ENCODE measurements around the gene CLTC.
A peak's percentile ranks its signal among the peaks of the same experiment; 100 is the strongest.

Gene CLTC

GRCh38 chr17:59633658-59634359 is 14.1 kb downstream of the CLTC start:
- Histone ChIP-seq H3K9me2 (replicated peaks; ENCODE audit: low read depth, low read length) (no peaks in the 10 kb centered on the region), H3K79me2 (ENCODE audit: insufficient read depth, low read length) (peaks cover 95% of the 10 kb centered on the region), H3K9me3 (ENCODE audit: insufficient read depth, low read depth, low read length) (no peaks in the 10 kb centered on the region), H3K4me3 (ENCODE audit: low read length, poor library complexity, severe bottlenecking) (no peak overlapping the region), H3K36me3 (ENCODE audit: insufficient read depth, low read length) (peaks cover 4% of the 10 kb centered on the region; the same call in 1 of the 2 replicates), H3K27me3 (ENCODE audit: insufficient read depth, low read length, poor library complexity, severe bottlenecking) (no peaks in the 10 kb centered on the region), H2AFZ (ENCODE audit: low read length) (no peak overlapping the region), H4K20me1 (ENCODE audit: insufficient read depth, low read length, poor library complexity, severe bottlenecking) (peaks cover 87% of the 10 kb centered on the region), H3K4me1 (ENCODE audit: insufficient read depth, low read length, poor library complexity, severe bottlenecking) (peaks cover 27% of the 10 kb centered on the region), H3F3A (ENCODE audit: low read depth) (no peaks in the 10 kb centered on the region), H3K4me2 (ENCODE audit: low read depth, low read length, poor library complexity, severe bottlenecking) (peak overlapping the region; percentile 6), H3K9ac (ENCODE audit: low read depth, low read length, poor library complexity, severe bottlenecking) (no peak overlapping the region)
- TF ChIP-seq EZH2phosphoT487 (IDR thresholded peaks at IDR 0.05; ENCODE audit: borderline replicate concordance), result no peak
- TF ChIP-seq, protein P1, sequence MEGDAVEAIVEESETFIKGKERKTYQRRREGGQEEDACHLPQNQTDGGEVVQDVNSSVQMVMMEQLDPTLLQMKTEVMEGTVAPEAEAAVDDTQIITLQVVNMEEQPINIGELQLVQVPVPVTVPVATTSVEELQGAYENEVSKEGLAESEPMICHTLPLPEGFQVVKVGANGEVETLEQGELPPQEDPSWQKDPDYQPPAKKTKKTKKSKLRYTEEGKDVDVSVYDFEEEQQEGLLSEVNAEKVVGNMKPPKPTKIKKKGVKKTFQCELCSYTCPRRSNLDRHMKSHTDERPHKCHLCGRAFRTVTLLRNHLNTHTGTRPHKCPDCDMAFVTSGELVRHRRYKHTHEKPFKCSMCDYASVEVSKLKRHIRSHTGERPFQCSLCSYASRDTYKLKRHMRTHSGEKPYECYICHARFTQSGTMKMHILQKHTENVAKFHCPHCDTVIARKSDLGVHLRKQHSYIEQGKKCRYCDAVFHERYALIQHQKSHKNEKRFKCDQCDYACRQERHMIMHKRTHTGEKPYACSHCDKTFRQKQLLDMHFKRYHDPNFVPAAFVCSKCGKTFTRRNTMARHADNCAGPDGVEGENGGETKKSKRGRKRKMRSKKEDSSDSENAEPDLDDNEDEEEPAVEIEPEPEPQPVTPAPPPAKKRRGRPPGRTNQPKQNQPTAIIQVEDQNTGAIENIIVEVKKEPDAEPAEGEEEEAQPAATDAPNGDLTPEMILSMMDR (conservative IDR thresholded peaks at IDR 0.05; ENCODE audit: low read length), result no peak

DNA sequence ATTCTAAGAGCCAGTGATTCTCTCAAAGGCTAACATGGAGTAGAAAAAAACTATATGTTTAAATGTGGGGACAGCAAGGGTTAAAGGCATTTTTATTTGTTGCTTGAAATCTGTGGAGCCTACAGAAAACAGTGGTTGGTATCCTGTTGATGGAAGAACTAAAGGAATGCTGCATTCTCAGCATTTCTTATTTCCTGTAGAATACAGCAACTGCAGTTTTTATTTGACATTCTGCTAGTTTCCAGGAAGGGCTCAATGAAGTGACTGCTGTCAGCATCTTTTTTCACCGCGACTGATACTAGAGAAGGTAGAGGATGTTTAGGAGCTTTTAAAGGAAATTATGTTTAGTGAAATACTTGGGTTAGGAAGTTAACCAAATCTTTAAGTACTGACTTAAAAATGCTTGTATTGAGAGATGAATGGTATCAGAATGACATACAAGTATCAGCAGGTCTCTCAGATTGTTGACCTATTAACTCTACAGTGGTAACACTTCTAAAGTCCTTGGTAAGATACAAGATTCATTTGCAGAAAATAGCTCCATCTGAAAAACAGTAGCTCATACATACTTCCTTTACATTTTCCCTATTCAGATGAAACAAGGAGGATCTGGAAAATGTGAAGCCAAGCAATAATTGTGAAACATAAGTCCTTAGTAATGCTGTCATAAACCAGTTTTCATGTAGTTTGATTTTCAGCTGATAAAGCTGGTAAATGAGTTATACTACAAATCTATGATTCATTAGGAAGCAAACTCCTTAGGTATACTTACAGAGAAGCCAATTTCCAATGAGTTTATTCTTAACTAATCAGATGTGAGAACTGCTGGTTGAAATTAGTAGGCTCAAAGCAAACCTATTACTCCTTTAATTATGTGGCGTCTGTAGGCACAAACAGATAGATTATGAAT is 15.2 kb downstream of the CLTC start:
- Histone ChIP-seq H4K20me1 (ENCODE audit: insufficient read depth, low read length, poor library complexity, severe bottlenecking) (peaks cover 87% of the 10 kb centered on the region), H3F3A (ENCODE audit: low read depth) (no peaks in the 10 kb centered on the region), H3K36me3 (ENCODE audit: insufficient read depth, low read length) (peaks cover 4% of the 10 kb centered on the region; the same call in 1 of the 2 replicates), H3K4me3 (ENCODE audit: low read length, poor library complexity, severe bottlenecking) (no peak overlapping the region), H3K9me3 (ENCODE audit: insufficient read depth, low read depth, low read length) (no peaks in the 10 kb centered on the region), H3K4me2 (ENCODE audit: low read depth, low read length, poor library complexity, severe bottlenecking) (peak overlapping the region; percentile 6), H3K79me2 (ENCODE audit: insufficient read depth, low read length) (peaks cover 95% of the 10 kb centered on the region), H2AFZ (ENCODE audit: low read length) (no peak overlapping the region), H3K27me3 (ENCODE audit: insufficient read depth, low read length, poor library complexity, severe bottlenecking) (no peaks in the 10 kb centered on the region), H3K9me2 (replicated peaks; ENCODE audit: low read depth, low read length) (no peaks in the 10 kb centered on the region), H3K4me1 (ENCODE audit: insufficient read depth, low read length, poor library complexity, severe bottlenecking) (peaks cover 27% of the 10 kb centered on the region), H3K9ac (ENCODE audit: low read depth, low read length, poor library complexity, severe bottlenecking) (no peak overlapping the region)
- TF ChIP-seq, protein P1 (conservative IDR thresholded peaks at IDR 0.05; ENCODE audit: low read length), result no peak
- no peak for TF ChIP-seq EZH2phosphoT487 (IDR thresholded peaks at IDR 0.05; ENCODE audit: borderline replicate concordance)

- Histone ChIP-seq H4K20me1 (ENCODE audit: insufficient read depth, low read length, poor library complexity, severe bottlenecking) (peaks cover 88% of the 10 kb centered on the region), H3K9me3 (ENCODE audit: insufficient read depth, low read depth, low read length) (no peaks in the 10 kb centered on the region), H2AFZ (ENCODE audit: low read length) (no peak overlapping the region), H3K9ac (ENCODE audit: low read depth, low read length, poor library complexity, severe bottlenecking) (no peak overlapping the region), H3K4me3 (ENCODE audit: low read length, poor library complexity, severe bottlenecking) (no peak overlapping the region), H3K9me2 (replicated peaks; ENCODE audit: low read depth, low read length) (no peaks in the 10 kb centered on the region), H3F3A (ENCODE audit: low read depth) (no peaks in the 10 kb centered on the region), H3K79me2 (ENCODE audit: insufficient read depth, low read length) (peaks cover 93% of the 10 kb centered on the region), H3K36me3 (ENCODE audit: insufficient read depth, low read length) (no peaks in the 10 kb centered on the region), H3K4me1 (ENCODE audit: insufficient read depth, low read length, poor library complexity, severe bottlenecking) (peaks cover 36% of the 10 kb centered on the region), H3K27me3 (ENCODE audit: insufficient read depth, low read length, poor library complexity, severe bottlenecking) (no peaks in the 10 kb centered on the region), H3K4me2 (ENCODE audit: low read depth, low read length, poor library complexity, severe bottlenecking) (no peak overlapping the region)
- no peak for TF ChIP-seq EZH2phosphoT487 (IDR thresholded peaks at IDR 0.05; ENCODE audit: borderline replicate concordance)
- TF ChIP-seq, protein P1 (conservative IDR thresholded peaks at IDR 0.05; ENCODE audit: low read length), result no peak
Measured at GRCh38 chr17:59637611-59638310, 18.1 kb downstream of the CLTC start.

All from Loucy (cell line).